IMR-90 (cell line): ENCODE measurements around the gene JAKMIP2. TPM values are rescaled to one million over a fixed set of nuclear protein-coding genes. Genes with fewer than 3 reads are reported as not detected.

Experiments used
- ATAC-seq: fragments of 200-7000 bp; cut with Tn5 transposase; 2 replicates; pipeline ENCODE4 v1.9.1; 2020; ENCODE audit warnings: low read depth, mild to moderate bottlenecking, moderate library complexity
- BruUV-seq: library from RNA; stranded (reverse); fragments of 400-500 nt; replicated peaks from 2 replicates; lab custom pipeline; 2021; lab: Mats Ljungman, UMichigan
- CTCF ChIA-PET: fragments of 300-600 bp; formaldehyde crosslinking; extraction: SDS; loops from one replicate; lab custom pipeline; 2021; ENCODE audit warnings: antibody characterized with exemption; lab: Yijun Ruan, JAX
- POLR2A ChIA-PET: fragments of 300-600 bp; sonication (Branson Sonifier 250); formaldehyde crosslinking; loops from one replicate; lab custom pipeline; 2022; ENCODE audit warnings: antibody characterized with exemption; ENCODE audit not compliant: unreplicated experiment; lab: Charles Lee
- DNase-seq: peaks from one replicate; pipeline ENCODE4 v3.0.0; 2013
- H2AFZ ChIP-seq: replicated peaks from 2 replicates; pipeline ENCODE3; 2013; ENCODE audit warnings: low read length, mild to moderate bottlenecking; ENCODE audit not compliant: poor library complexity
- H2AK5ac ChIP-seq: 2 replicates; pipeline ENCODE4 v1.6.1; 2013; ENCODE audit warnings: low read depth, low read length, inconsistent platforms
- H2AK9ac ChIP-seq: replicated peaks from 2 replicates; pipeline ENCODE3; 2013; ENCODE audit warnings: mild to moderate bottlenecking, low read depth, low read length, moderate library complexity; ENCODE audit not compliant: poor library complexity
- H2BK120ac ChIP-seq: 2 replicates; pipeline ENCODE4 v1.6.1; 2013; ENCODE audit warnings: low read depth, low read length, inconsistent platforms
- H2BK15ac ChIP-seq: 3 replicates; pipeline ENCODE4 v1.6.1; 2013; ENCODE audit warnings: low read depth, low read length, inconsistent platforms
- H2BK20ac ChIP-seq: 2 replicates; pipeline ENCODE4 v1.6.1; 2013; ENCODE audit warnings: low read depth, mild to moderate bottlenecking, inconsistent platforms, low read length, moderate library complexity
- H2BK5ac ChIP-seq: 2 replicates; pipeline ENCODE4 v1.6.1; 2013; ENCODE audit warnings: mild to moderate bottlenecking, low read depth, low read length, inconsistent platforms; ENCODE audit not compliant: poor library complexity, severe bottlenecking
- H3K14ac ChIP-seq: replicated peaks from 2 replicates; pipeline ENCODE4 v1.6.1; 2013; ENCODE audit warnings: low read depth, low read length, inconsistent platforms
- H3K18ac ChIP-seq: 2 replicates; pipeline ENCODE4 v1.6.1; 2013; ENCODE audit warnings: low read depth, low read length, control low read depth
- H3K23ac ChIP-seq: 2 replicates; pipeline ENCODE4 v1.6.1; 2013; ENCODE audit warnings: low read depth, low read length, inconsistent platforms
- H3K27ac ChIP-seq: 2 replicates; pipeline ENCODE4 v1.5.1; 2013; ENCODE audit warnings: mild to moderate bottlenecking, control low read depth, low read length; ENCODE audit not compliant: insufficient read depth
- H3K27me3 ChIP-seq: 2 replicates; pipeline ENCODE4 v1.6.1; 2013; ENCODE audit warnings: low read length; ENCODE audit not compliant: control insufficient read depth, insufficient read depth
- H3K36me3 ChIP-seq: 2 replicates; pipeline ENCODE4 v1.6.1; 2013; ENCODE audit warnings: low read length, mixed read lengths; ENCODE audit not compliant: control insufficient read depth, insufficient read depth
- H3K4ac ChIP-seq: 2 replicates; pipeline ENCODE4 v1.6.1; 2013; ENCODE audit warnings: low read depth, low read length, inconsistent platforms
- H3K4me1 ChIP-seq: 2 replicates; pipeline ENCODE4 v1.6.1; 2013; ENCODE audit warnings: low read length, mixed read lengths; ENCODE audit not compliant: control insufficient read depth, insufficient read depth
- H3K4me2 ChIP-seq: 2 replicates; pipeline ENCODE4 v1.6.1; 2013; ENCODE audit warnings: low read depth, mild to moderate bottlenecking, control low read depth, low read length, moderate library complexity
- H3K4me3 ChIP-seq: 2 replicates; pipeline ENCODE4 v1.5.1; 2013; ENCODE audit warnings: low read depth, mild to moderate bottlenecking, control low read depth, low read length, moderate library complexity; ENCODE audit not compliant: insufficient read depth
- H3K56ac ChIP-seq: 2 replicates; pipeline ENCODE4 v1.6.1; 2013; ENCODE audit warnings: low read length, inconsistent platforms; ENCODE audit not compliant: insufficient read depth; ENCODE audit errors: extremely low read depth
- H3K79me1 ChIP-seq, 2 experiments: 2 replicates each; pipeline ENCODE4 v1.6.1; 2013; ENCODE audit warnings: low read length in 2 of 2, inconsistent platforms in 1 of 2, low read depth in 1 of 2
- H3K9ac ChIP-seq: 2 replicates; pipeline ENCODE4 v1.6.1; 2013; ENCODE audit warnings: low read depth, low read length, control low read depth
- H3K9me1 ChIP-seq: 2 replicates; pipeline ENCODE4 v1.6.1; 2013; ENCODE audit warnings: low read length, inconsistent platforms; ENCODE audit not compliant: insufficient read depth
- H3K9me3 ChIP-seq: 2 replicates; pipeline ENCODE4 v1.6.1; 2013; ENCODE audit warnings: low read length; ENCODE audit not compliant: control insufficient read depth, insufficient read depth
- H4K20me1 ChIP-seq: 2 replicates; pipeline ENCODE4 v1.6.1; 2013; ENCODE audit warnings: low read length, inconsistent platforms; ENCODE audit not compliant: insufficient read depth
- H4K5ac ChIP-seq: 2 replicates; pipeline ENCODE4 v1.6.1; 2013; ENCODE audit warnings: mild to moderate bottlenecking, low read depth, low read length, control low read depth
- H4K8ac ChIP-seq, 2 experiments: 2 replicates each; pipeline ENCODE4 v1.6.1; 2013; ENCODE audit warnings: low read depth in 2 of 2, low read length in 2 of 2, control low read depth in 1 of 2, inconsistent platforms in 1 of 2
- H4K91ac ChIP-seq: 2 replicates; pipeline ENCODE4 v1.6.1; 2013; ENCODE audit warnings: low read depth, low read length, inconsistent platforms; ENCODE audit not compliant: insufficient read depth
- BHLHE40 ChIP-seq: fragments of 150-350 bp; IDR thresholded peaks from 2 replicates; pipeline ENCODE4 v1.6.1; 2016; ENCODE audit warnings: mild to moderate bottlenecking, low read depth, low read length
- CEBPB ChIP-seq: IDR thresholded peaks from 2 replicates; pipeline ENCODE4 v1.6.1; 2012; ENCODE audit warnings: low read depth, low read length, improper control_type of control experiment
- FOS ChIP-seq: fragments of 150-350 bp; IDR thresholded peaks from 2 replicates; pipeline ENCODE4 v1.6.1; 2016; ENCODE audit warnings: low read depth, low read length
- MAFK ChIP-seq: IDR thresholded peaks from 2 replicates; pipeline ENCODE4 v1.6.1; 2012; ENCODE audit warnings: low read depth, low read length, improper control_type of control experiment
- MAZ ChIP-seq: IDR thresholded peaks from 2 replicates; pipeline ENCODE4 v1.6.1; 2012; ENCODE audit warnings: low read depth, mild to moderate bottlenecking, low read length, improper control_type of control experiment, moderate library complexity, borderline replicate concordance
- MXI1 ChIP-seq: IDR thresholded peaks from 2 replicates; pipeline ENCODE4 v1.6.1; 2012; ENCODE audit warnings: low read depth, mild to moderate bottlenecking, low read length, moderate library complexity, borderline replicate concordance
- NFE2L2 ChIP-seq: fragments of 150-350 bp; IDR thresholded peaks from 2 replicates; pipeline ENCODE4 v1.6.1; 2016; ENCODE audit warnings: low read depth, mild to moderate bottlenecking, low read length
- POLR2A ChIP-seq: IDR thresholded peaks from 2 replicates; pipeline ENCODE4 v1.6.1; 2012; ENCODE audit warnings: mild to moderate bottlenecking, low read depth, low read length
- RAD21 ChIP-seq: IDR thresholded peaks from 2 replicates; pipeline ENCODE4 v1.6.1; 2012; ENCODE audit warnings: low read length, improper control_type of control experiment
- RCOR1 ChIP-seq: IDR thresholded peaks from 2 replicates; pipeline ENCODE4 v1.6.1; 2012; ENCODE audit warnings: mild to moderate bottlenecking, low read length, improper control_type of control experiment; ENCODE audit not compliant: insufficient replicate concordance
- RFX5 ChIP-seq: IDR thresholded peaks from 2 replicates; pipeline ENCODE4 v1.8.0; 2012; ENCODE audit warnings: low read depth, mild to moderate bottlenecking, low read length, moderate library complexity
- SMC3 ChIP-seq: fragments of 150-350 bp; IDR thresholded peaks from 2 replicates; pipeline ENCODE4 v1.6.1; 2016; ENCODE audit warnings: low read depth, mild to moderate bottlenecking, antibody characterized with exemption, low read length, moderate library complexity
- WGBS, 2 experiments: methylation state at CpG; one replicate each; pipeline versions ENCODE4 v1.1.5 to v1.1.7; 2013; ENCODE audit warnings: missing lambda C conversion rate in 2 of 2; ENCODE audit not compliant: insufficient read length in 1 of 2; ENCODE audit errors: extremely low coverage in 2 of 2; 5-methylcytosine and 5-hydroxymethylcytosine counted together
- dilution Hi-C: fragments of 300-500 bp; cut with HindIII; formaldehyde crosslinking; loops from one replicate; pipeline ENCODE4 v1.14.3; 2018; ENCODE audit warnings: low sequenced_read_pairs; ENCODE audit not compliant: unreplicated experiment
- in situ Hi-C: fragments of 300-500 bp; cut with MboI; formaldehyde crosslinking; loops from 3 replicates; pipeline ENCODE4 v1.14.3; 2019; ENCODE audit warnings: low sequenced_read_pairs, inconsistent platforms, mixed read lengths
- intact Hi-C: fragments of 100-400 bp; cut with micrococcal nuclease; formaldehyde crosslinking; loops from 2 replicates; pipeline ENCODE4 v1.10.0; 2022
- polyA plus RNA-seq, 3 experiments: library from polyadenylated mRNA; depleted of rRNA; stranded (reverse); fragments of >200 nt; gene quantifications; 2 replicates each; pipeline ENCODE4 v1.2.3, GENCODE V29; 2012; ENCODE audit warnings: low replicate concordance in 1 of 3
- total RNA-seq: library from RNA; depleted of rRNA; stranded (reverse); fragments of >200 nt; gene quantifications from 2 replicates; pipeline ENCODE4 v1.2.3, GENCODE V29; 2012
- TF ChIP-seq, protein P1 (sequence below): fragments of 150-350 bp; IDR thresholded peaks from 2 replicates; pipeline ENCODE4 v1.6.1; 2017; ENCODE audit warnings: mild to moderate bottlenecking, antibody characterized with exemption, low read length, low read depth
- TF ChIP-seq, protein P2 (sequence below): conservative IDR thresholded peaks from 2 replicates; pipeline ENCODE4 v1.5.1; 2012; ENCODE audit warnings: mild to moderate bottlenecking, low read depth, low read length, improper control_type of control experiment
- TF ChIP-seq, protein P3 (sequence below): fragments of 150-350 bp; IDR thresholded peaks from 2 replicates; pipeline ENCODE4 v1.6.1; 2016; ENCODE audit warnings: low read depth, mild to moderate bottlenecking, low read length, moderate library complexity, borderline replicate concordance

Gene JAKMIP2
- total and polyA plus RNA-seq, 2 of the 4 experiments (the other 2 are of a cell fraction), result under 0.01 TPM; not detected in 1

DNA sequence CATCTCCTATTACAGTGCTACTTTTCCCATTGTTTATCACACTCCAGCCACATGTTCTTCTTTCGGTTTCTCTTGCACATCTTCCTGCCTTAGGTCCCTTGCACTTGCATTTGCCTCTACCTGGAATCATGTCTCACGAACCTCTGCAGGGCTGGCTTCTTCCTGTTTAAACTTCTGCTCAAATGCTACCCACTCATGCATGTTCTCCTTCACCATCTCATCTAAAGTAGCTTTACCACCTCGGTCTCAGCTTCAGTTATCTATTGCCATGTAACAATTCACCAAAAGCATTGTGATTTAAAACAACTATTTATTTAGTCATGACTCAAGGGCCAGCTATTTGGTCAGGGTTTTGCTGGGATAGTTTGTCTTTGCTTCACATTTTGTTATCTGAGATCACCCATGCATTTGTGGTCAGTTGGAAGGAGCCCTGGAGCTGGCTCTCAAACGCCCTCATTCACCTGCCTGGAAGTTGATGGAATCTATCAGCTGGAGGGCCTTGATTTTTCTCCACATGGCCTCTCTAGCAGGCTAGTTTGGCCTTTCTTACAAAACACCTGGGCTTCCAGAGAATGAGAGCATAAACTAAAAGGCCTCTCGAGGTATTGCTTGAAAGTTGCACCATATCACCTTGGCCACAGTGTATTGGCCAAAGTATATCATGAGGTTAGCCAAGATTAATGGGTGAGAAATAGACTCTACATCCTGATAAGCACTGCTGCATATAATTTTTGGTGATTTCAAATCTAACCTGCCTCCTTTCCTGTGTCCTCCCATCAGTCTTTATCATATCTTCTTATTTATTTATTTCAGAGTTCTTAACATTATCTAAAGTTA, 27.5 kb upstream of the JAKMIP2 start:
- in situ Hi-C loops, result no loop called here
- H3K27me3 ChIP-seq, result no peaks in the 10 kb centered on the region
- TF ChIP-seq, protein P1, sequence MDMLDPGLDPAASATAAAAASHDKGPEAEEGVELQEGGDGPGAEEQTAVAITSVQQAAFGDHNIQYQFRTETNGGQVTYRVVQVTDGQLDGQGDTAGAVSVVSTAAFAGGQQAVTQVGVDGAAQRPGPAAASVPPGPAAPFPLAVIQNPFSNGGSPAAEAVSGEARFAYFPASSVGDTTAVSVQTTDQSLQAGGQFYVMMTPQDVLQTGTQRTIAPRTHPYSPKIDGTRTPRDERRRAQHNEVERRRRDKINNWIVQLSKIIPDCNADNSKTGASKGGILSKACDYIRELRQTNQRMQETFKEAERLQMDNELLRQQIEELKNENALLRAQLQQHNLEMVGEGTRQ, result no peak
- TF ChIP-seq BHLHE40 (no peak), RFX5 (no peak), RCOR1 (no peak), POLR2A (no peak), MXI1 (no peak), FOS (no peak), MAZ (no peak), MAFK (no peak), SMC3 (no peak), CEBPB (no peak), RAD21 (no peak), NFE2L2 (no peak)
- TF ChIP-seq, protein P2, sequence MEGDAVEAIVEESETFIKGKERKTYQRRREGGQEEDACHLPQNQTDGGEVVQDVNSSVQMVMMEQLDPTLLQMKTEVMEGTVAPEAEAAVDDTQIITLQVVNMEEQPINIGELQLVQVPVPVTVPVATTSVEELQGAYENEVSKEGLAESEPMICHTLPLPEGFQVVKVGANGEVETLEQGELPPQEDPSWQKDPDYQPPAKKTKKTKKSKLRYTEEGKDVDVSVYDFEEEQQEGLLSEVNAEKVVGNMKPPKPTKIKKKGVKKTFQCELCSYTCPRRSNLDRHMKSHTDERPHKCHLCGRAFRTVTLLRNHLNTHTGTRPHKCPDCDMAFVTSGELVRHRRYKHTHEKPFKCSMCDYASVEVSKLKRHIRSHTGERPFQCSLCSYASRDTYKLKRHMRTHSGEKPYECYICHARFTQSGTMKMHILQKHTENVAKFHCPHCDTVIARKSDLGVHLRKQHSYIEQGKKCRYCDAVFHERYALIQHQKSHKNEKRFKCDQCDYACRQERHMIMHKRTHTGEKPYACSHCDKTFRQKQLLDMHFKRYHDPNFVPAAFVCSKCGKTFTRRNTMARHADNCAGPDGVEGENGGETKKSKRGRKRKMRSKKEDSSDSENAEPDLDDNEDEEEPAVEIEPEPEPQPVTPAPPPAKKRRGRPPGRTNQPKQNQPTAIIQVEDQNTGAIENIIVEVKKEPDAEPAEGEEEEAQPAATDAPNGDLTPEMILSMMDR, result no peak
- TF ChIP-seq, protein P3, sequence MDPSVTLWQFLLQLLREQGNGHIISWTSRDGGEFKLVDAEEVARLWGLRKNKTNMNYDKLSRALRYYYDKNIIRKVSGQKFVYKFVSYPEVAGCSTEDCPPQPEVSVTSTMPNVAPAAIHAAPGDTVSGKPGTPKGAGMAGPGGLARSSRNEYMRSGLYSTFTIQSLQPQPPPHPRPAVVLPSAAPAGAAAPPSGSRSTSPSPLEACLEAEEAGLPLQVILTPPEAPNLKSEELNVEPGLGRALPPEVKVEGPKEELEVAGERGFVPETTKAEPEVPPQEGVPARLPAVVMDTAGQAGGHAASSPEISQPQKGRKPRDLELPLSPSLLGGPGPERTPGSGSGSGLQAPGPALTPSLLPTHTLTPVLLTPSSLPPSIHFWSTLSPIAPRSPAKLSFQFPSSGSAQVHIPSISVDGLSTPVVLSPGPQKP, result no peak

More for the DNA sequence above, 27.5 kb upstream of the JAKMIP2 start:
- no peak overlapping the region for H3K23ac ChIP-seq
- no peak overlapping the region for H3K56ac ChIP-seq
- H2AK5ac ChIP-seq, result no peak overlapping the region
- H3K9me1 ChIP-seq, result no peaks in the 10 kb centered on the region
- BruUV-seq, result no TSS peak
- H3K27ac ChIP-seq, result no peak overlapping the region
- WGBS, 2 experiments, result 25% methylated on average over 2 of the region's 5 CpGs; no CpG with 5 or more reads in 1 of the 2 experiments
- no peak overlapping the region for H2BK5ac ChIP-seq
- H2BK15ac ChIP-seq, result no peak overlapping the region
- no peak overlapping the region for H4K5ac ChIP-seq
- dilution Hi-C loops, result no loop called here
- H2BK120ac ChIP-seq, result no peak overlapping the region
- H4K8ac ChIP-seq, result no peak overlapping the region
- no peak overlapping the region for H3K4me3 ChIP-seq
- no peak overlapping the region for H4K91ac ChIP-seq
- H3K18ac ChIP-seq, result no peak overlapping the region
- DNase-seq (no peak), ATAC-seq (no peak)
- no peak overlapping the region for H2BK20ac ChIP-seq
- H3K9ac ChIP-seq, result no peak overlapping the region
- H2AFZ ChIP-seq, result no peak overlapping the region
- no peak overlapping the region for H2AK9ac ChIP-seq
- intact Hi-C loops, result no loop called here
- H3K4me2 ChIP-seq, result no peak overlapping the region
- H3K4ac ChIP-seq, result no peak overlapping the region
- CTCF ChIA-PET, result no interaction called here
- no peaks in the 10 kb centered on the region for H3K36me3 ChIP-seq
- no peaks in the 10 kb centered on the region for H3K4me1 ChIP-seq
- POLR2A ChIA-PET, result no interaction called here
- no peak overlapping the region for H3K14ac ChIP-seq
- H3K9me3 ChIP-seq, result no peaks in the 10 kb centered on the region
- no peaks in the 10 kb centered on the region for H3K79me1 ChIP-seq
- H4K20me1 ChIP-seq, result no peaks in the 10 kb centered on the region
